HG02970 (cell line): ENCODE results near the gene IL17RD.
A peak's percentile ranks its signal among the peaks of the same experiment; 100 is the strongest.

ENCODE experiments used
- ATAC-seq: cut with Tn5 transposase; IDR thresholded peaks from one replicate; pipeline ENCODE4 v1.9.1; 2021; ENCODE audit warnings: mild to moderate bottlenecking, moderate library complexity, moderate number of reproducible peaks; ENCODE audit not compliant: unreplicated experiment, low FRiP score

IL17RD gene

DNA sequence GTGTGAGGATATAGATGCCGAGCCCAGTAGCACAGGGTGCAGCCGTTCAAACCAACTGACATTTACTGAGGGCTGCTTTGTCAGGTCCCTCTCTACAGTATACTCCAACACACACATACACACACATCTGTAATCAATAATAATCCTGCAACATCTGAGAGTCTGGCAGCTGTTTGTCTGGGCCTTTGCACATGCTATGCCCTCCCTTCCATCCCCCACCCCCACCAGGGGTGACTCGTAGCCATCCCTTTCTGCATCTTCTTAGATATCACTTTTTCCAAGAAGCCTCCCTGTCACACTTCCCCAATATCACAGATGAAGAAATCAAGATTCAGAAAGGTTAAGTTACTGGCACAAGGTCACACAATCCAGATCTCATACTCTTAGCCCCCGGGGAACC is 91.0 kb downstream of the IL17RD start:
- ATAC-seq = no peak

DNA sequence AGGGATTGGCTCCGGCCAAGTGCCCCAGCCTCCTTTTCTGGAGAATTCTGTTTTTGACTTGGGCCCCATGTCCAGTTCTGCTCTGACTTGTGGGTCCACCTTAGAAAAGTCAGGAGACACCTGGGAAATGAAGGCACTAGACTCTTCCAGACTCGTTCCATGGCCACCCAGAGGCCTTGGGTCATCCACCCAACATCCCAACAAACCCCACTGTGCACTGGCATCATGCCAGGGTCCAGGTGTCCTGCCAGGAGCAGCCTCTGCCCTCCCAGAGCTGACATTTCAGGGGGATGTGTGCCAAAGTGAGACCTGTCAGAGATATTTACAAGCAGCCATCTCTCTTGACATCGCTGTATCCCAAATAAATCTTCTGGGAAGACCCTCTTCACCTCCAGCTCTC is 91.5 kb downstream of the IL17RD start:
- no peak for ATAC-seq

DNA sequence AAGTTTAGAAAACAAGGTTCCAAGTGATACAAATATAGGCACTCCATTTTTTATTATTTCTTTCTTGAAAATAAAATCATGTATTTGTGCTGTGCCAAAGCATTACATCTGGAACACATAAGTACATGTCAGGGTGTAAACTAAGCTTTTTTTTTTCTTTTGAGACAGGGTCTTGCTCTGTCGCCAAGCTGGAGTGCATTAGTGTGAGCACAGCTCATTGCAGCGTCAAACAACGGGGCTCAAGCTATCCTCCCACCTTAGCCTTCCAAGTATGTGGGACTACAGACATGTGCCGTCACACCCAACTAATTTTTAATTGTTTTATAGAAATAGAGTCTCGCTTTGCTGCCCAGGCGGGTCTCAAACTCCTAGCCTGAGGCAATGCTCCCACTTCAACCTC is 95.7 kb downstream of the IL17RD start:
- no peak for ATAC-seq

DNA sequence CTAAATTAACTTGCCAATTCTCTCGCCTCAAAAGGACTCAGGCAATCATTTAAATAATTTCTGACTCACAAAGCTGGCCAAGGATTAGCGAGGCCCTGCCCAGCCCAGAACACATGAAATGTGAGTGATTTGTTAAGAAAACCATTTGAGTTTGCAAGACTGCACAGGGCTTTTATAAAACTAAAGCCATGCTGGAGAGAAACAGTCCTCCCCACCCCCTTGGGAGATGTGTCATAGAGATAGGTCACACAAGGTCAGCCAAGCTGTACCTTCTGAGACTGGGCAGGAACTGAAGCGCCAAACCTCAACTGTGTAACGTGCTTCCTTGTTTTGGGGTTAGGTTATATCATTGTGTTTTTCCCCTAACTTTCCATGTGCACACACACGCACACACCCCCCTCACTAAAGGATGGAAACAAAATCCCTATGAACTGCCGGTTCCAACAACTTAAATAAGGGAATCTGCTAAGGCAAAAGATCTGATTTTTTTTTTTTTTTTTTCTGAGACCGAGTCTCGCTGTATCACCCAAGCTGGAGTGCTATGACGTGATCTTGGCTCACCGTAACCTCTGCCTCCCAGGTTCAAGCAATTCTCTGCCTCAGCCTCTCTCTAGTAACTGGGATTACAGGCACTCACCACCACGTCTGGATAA is 96.6 kb downstream of the IL17RD start:
- peak; percentile 82 for ATAC-seq

DNA sequence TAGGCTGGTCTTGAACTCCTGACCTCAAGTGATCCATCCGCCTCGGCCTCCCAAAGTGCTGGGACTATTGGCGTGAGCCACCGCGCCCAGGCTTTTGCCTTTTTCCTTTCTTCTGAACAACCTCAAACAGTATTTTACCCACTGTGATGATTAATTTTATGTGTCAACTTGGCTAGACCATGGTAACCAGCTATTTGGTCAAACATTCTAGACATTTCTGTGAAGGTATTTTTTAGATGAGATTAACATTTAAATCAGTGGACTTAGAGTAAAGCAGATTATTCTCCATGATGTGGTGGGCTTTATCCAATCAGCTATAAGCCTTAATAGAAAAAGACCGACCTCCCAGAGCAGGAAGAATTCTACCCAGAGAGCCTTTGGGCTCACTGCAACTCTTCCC is 98.7 kb downstream of the IL17RD start:
- ATAC-seq = no peak

DNA sequence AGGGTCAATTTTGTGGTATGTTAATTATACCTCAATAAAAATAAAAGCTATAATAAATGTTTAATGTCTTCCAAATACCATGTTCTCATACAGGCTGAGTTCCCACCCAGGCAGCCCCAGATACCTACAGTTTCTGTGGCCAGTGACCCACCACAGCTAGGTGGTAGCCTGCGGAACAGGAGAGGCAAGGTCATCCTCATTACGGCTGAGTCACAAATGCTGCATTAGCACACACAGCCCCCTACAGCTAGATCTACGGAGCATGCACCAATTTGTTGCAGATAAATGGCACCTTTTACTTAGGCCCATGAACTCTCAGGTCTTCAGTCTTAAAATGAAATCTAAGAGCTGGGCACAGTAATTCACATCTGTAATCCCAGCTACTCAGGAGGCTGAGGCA is 99.6 kb downstream of the IL17RD start:
- ATAC-seq = no peak

DNA sequence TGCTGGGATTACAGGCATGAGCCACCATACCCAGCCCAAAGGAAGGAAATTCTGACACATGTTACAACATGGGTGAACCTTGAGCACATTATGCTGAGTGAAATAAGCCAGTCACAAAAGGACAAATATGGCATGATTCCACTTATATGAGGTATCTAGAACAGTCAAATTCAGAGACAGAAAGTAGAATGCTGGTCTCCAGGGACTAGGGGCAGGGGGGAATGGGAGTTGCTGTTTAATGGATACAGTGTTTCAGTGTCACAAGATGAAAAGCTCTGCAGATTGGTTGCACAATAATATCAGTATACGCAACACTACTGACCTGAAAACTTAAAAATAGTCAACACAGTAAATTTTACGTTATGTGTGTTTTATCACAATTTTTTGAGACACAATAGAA is 100.6 kb downstream of the IL17RD start:
- no peak for ATAC-seq

DNA sequence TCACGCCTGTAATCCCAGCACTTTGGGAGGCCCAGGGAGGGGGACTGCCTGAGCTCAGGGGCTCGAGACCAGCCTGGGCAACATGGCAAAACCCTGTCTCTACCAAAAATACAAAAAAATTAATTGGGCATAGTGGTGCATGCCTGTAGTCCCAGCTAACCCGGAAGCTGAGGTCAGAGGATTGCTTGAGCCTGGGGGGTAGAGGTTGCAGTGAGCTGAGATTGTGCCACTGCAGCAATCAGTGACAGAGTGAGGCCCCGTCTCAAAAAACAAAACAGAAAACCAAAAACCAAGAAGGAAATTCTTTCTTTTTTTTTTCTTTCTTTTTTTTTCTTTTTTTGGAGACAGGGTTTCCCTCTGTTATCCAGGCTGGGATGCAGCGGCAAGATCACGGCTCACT is 101.2 kb downstream of the IL17RD start:
- ATAC-seq = no peak

DNA sequence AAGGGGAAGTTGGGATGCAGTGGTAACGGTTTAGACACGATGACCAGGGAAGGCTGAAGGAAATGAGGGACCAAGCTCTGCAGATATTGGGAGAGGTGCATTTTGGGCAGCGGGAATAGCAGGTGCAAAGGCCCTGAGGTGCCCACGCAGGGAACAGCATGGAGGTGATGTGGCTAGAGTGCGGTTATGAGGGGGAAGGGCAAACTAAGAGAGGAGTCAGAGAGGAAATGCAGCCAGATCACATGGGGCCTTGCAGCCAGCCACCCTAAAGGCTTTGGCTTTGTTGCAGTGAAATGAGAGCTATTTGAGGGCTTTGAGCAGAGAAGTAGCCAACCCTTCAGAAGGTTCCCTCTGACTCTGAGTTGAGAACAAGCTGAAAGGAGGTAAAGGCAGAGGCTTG is 102.1 kb downstream of the IL17RD start:
- ATAC-seq = no peak

DNA sequence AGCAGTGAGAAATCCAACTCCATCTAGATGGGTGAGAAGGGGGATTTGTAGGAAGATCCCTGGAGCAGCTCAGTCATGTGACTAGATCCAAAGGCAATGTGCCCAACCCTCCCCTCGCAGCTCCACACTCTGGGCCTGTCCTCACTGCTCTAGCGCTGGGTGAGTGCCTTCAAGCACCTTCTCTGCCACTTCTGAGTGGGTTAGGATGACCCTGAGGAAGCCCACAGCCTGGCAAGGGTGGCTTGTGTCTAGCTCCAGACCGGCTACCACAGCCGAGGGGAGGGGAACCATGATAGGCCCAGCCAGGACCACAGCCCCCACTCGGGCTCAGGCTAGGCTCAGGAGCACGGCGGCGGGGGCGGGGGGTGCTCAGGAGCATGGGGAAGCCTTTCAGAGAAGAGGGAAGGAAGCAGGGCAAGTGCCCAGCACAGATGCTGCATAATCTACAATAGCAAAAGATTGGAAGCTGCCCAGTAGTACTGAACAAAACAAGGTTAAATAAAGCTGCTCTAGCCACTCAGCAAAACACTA is 103.0 kb downstream of the IL17RD start:
- no peak for ATAC-seq

DNA sequence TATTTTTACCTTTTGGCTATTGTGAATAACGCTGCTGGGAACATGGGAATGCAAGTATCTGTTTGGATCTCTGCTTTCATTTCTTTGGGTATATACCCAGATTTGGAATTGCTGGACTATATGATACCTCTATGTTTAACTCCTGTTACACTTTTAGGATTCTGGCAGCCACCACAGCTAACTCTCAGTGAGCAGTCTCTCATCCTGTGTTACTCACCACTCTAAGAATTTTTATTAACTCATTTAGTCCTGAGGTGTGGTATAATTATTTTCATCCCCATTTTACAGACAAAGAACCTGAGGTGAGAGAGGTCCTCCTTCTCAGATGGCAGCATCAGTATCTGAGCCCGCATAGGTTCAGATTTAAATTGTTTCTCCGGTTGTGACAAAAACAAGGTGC is 103.6 kb downstream of the IL17RD start:
- no peak for ATAC-seq

DNA sequence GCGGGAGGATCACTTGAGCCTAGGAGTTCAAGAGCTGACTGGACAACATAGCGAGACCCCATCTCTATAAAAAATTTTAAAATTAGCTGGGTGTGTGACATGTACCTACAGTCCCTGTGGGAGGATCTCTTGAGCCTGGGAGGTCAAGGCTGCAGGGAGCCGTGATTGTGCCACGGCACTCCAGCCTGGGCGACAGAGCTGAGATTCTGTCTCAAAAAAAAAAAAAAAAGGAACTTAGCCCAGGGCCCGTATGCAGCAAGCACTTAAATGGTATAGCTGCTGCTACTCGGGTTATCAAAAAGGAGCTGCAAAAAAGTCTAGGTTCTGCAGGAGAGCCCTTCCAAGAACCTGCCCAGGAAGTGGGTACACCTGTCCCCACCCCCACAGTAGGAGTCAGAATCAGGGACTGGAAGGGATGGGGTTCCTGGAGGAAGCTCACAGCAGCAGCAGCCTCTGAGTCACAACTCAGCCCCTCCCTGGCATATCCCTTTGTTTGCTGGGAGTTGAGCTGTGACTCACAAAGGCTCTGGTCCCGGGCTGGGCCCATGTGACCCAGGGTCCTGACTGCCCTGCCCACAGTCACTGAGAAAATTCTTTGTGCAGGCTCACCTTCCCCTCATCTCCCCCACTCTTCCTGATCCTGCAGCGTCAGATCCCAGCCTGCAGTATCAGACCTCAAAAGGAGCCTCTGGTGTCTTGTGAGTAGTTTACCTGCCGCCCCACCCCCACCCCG is 104.9 kb downstream of the IL17RD start, which contains the start of gene SPATA12:
TSS of gene SPATA12 (plus strand) at position 576 of the 733 bp plus-strand sequence. CDS start 13,031 bp downstream, outside the sequence.
- no peak for ATAC-seq

DNA sequence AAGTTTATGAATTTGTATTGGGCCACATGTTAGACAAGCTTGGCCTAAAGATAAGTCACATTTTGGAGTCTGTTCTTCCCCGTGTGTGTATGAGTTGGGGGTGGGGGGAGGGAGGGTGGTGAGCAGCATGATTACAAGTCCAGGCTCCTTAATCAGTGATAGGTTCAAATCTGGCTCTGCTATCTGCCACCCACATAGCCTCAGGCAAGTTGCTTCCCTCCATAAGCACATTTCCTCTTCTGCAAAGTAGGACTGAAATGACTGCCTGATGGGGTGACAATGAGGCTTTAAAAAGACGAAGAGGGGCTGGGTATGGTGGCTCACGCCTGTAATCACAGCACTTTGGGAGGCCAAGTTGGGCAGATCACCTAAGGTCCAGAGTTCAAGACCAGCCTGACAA is 105.7 kb downstream of the IL17RD start:
- ATAC-seq = no peak

DNA sequence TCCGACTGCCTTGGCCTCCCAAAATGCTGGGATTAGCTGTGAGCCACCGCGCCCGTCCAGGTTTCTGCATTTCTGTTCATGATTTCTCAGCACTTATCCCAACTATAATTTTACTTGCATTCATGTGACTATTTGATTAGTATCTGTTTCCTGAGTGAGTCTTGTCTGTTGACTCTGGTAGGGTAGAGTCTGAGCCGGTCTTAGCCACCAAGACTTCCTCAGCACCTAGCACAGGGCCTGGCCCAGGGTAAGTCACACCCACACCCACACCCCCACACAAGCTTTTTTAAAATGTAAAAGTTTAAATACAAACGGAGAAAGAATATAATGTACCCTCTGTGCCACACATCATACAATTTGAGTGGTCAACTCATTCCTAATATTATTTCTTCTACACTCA is 107.8 kb downstream of the IL17RD start:
- no peak for ATAC-seq

DNA sequence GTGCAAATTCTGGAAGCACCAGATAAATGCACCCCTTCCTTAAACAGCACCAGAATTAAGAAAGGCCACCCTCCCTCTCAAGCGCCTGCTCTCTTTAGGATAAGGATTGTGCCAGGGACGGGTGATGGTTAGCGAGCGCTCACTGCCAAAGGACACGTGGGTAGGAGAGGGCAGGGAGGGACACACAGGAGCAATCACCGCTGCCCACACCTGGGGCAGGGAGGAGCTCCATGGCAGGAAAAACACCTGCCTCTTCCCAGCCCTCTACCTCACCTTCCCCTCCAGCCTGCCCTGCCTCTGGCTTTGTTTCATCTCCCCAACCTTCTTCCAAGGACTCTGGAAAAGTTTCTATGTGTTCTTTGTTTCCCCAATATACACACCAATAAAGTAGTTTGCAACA is 112.0 kb downstream of the IL17RD start:
- no peak for ATAC-seq

DNA sequence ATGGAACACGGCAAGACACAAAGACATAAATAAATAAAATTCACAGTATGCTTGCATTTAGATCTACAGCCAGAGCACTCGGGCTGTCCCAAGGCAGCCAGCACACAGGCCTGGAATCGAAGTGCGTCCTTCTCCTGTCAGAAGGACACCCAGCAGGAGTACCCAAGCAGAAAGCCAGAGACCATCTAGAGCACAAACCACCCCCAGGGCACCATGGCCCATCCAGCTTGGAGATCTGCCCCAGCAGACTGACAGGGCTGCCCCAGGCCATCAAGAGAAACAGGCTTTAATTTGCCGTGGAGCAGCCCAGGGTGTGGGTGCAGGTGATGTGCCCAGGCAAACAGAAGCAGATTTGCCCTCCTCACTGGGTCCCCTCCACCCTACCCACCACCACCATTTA is 112.5 kb downstream of the IL17RD start:
- ATAC-seq = no peak

DNA sequence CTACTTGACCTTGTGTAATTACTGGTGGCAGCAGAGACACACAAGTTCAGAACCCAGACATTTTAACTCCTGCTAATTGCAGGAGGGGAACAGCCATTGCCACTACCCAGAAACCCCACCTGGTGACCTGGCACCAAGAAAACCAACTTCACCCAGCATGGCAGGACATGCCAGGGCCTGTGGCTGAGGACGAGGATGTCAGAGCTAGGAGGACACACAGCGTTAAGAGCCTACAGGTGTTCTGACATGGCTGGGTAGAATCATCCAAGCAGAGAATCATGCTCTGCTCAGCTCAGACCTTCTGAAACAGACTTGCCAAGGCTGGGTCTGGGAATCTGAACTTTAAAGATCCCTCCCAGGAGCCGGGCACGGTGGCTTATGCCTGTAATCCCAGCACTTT is 116.4 kb downstream of the IL17RD start:
- no peak for ATAC-seq

DNA sequence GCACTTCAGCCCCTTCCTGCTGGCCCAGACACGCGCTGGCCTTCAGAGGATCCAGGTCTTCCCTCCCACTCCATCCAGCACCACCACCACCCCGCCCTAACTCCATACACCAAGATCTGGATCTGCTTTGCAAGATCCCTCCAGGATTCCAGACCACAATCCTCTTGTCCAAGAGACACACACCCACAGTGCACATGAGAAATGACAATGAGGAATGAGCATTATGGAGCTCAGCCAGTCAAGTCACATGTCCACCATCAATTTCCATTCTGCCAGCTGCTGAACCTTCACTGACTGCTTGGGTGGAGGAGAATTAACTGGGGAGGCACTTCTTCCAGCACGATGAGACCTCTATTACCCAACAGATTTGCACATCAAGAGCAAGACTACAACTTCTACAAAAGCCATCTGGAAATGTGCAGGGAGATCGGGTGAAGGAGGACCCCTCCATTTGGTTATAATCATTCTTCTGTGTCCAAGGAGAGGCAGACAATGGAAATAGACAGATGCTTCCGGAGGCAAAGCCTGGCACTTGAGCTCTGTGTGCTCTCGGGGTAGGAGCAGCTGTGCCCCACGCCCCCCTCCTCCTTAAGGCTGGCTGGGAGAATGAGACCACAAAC is 117.0 kb downstream of the IL17RD start:
- no peak for ATAC-seq

DNA sequence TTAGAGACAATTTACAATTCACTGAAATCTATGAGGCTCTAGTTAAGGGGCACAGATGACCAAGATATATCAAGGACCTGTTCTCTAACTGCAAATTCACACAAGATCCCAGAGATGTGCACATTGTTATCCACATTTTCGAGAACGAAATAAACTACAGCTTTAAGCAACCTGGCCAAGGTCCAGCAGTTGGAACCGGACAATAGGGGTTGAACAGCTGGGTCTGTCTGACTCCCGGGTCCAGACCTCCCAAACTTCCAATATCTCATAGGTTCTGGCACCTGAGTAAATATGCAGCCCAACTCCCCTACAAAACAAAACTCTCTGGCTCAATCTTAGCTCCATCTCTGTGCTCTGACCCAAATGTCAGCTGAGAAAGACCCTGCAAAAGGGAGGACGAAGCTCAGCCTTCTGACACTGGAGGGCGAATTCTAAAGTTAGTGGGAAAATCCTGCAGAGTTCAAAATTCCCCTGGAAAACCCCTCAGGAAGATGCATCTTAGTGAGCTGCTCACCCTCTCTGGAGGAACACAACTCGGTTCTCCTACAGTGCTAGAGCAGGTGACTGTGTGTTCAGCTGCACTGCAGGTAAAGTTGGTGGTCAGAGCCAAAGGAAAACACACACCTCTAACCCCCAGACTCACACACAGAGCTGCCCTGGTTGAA is 118.9 kb downstream of the IL17RD start:
- no peak for ATAC-seq

DNA sequence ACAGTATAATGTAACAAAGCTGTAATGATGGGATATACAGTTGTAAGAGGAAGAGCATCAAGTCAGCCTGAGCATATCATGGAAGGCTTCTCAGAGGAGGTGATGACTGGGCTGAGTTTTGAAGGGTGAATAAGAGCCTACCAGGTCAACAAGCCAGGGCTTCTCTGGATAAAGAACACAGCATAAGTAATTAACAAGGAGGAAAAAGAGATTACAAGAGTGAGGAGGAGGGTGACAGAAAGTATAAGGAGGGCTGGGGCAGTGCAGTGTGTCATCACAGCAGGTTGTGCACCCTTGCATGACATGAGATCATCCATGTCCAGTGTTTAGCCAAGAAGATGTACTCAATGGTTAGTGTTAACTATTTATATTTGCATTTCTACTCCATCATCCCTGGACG is 121.6 kb downstream of the IL17RD start:
- ATAC-seq = no peak

DNA sequence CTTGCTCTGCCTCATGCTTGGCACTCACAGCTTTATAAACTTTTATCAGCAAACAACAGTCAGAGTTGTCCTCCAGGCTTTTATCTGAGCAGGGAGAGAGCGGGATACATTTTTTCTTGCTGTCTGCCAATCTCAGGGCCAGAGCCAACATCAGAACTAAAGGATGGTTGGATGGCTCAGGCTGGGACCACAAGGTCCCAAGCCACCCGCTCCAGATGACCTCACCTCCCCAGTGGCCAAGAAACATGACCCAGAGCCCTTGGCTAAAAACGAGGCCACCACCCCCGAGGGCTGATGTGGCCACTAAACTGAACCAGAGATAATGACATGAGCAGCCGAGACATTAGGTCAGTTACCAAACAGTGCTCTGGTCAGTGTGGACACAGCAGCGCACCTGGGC is 123.5 kb downstream of the IL17RD start:
- ATAC-seq = no peak
